GM12878 (cell line): ENCODE measurements around the gene OCA2. TPM values are rescaled to one million over a fixed set of nuclear protein-coding genes. Genes with fewer than 3 reads are reported as not detected.

Experiments used
- ATAC-seq: fragments of 200-7000 bp; cut with Tn5 transposase; 3 replicates; pipeline ENCODE4 v1.9.1; 2020; ENCODE audit warnings: mild to moderate bottlenecking, moderate library complexity
- BruUV-seq: library from RNA; stranded (reverse); fragments of 400-500 nt; replicated peaks from 2 replicates; lab custom pipeline; 2021; lab: Mats Ljungman, UMichigan
- CTCF ChIA-PET: fragments of 300-600 bp; sonication (Branson Sonifier 250); formaldehyde crosslinking; extraction: SDS; loops from one replicate; lab custom pipeline; 2021; ENCODE audit warnings: inconsistent platforms; lab: Yijun Ruan, JAX
- POLR2A ChIA-PET: fragments of 350-600 bp; formaldehyde crosslinking; extraction: SDS; loops from one replicate; lab custom pipeline; 2021; ENCODE audit warnings: inconsistent platforms; lab: Charles Lee
- RAD21 ChIA-PET: fragments of 300-600 bp; sonication (Branson Sonifier 250); formaldehyde crosslinking; loops from one replicate; lab custom pipeline; 2023; ENCODE audit warnings: antibody characterized with exemption; ENCODE audit not compliant: unreplicated experiment; lab: Charles Lee
- SMC1A ChIA-PET: fragments of 300-600 bp; sonication (Branson Sonifier 250); formaldehyde crosslinking; loops from one replicate; lab custom pipeline; 2023; ENCODE audit not compliant: unreplicated experiment, uncharacterized antibody; lab: Charles Lee
- DNase-seq: peaks from one replicate; pipeline ENCODE4 v3.0.0-alpha.2; 2011; ENCODE audit warnings: low read depth, low spot score
- FAIRE-seq: peaks from 3 replicates; lab custom pipeline; 2011; peaks lifted over from hg19 to GRCh38; lab: Jason Lieb, UNC
- H2AFZ ChIP-seq: 2 replicates; pipeline ENCODE4 v1.6.0; 2011; ENCODE audit warnings: low read depth, low read length, control low read depth; ENCODE audit not compliant: control insufficient read depth
- H3K27ac ChIP-seq: 2 replicates; pipeline ENCODE4 v1.5.1; 2011; ENCODE audit warnings: control low read depth; ENCODE audit not compliant: control insufficient read depth, insufficient read depth
- H3K27me3 ChIP-seq, 2 experiments: replicated peaks in 1 of 2; 2 replicates each; pipeline versions ENCODE4 v1.6.0 to v1.6.1; 2011; ENCODE audit warnings: low read length in 1 of 2; ENCODE audit not compliant: control insufficient read depth in 2 of 2, insufficient read depth in 2 of 2
- H3K36me3 ChIP-seq, 2 experiments: 2 replicates each; pipeline ENCODE4 v1.5.1; 2011; ENCODE audit warnings: low read length in 1 of 2; ENCODE audit not compliant: control insufficient read depth in 2 of 2, insufficient read depth in 2 of 2
- H3K4me1 ChIP-seq: 2 replicates; pipeline ENCODE4 v1.6.1; 2011; ENCODE audit warnings: mild to moderate bottlenecking, low read length, moderate library complexity, mixed read lengths; ENCODE audit not compliant: control insufficient read depth, insufficient read depth
- H3K4me2 ChIP-seq: 2 replicates; pipeline ENCODE4 v1.6.0; 2011; ENCODE audit warnings: control low read depth; ENCODE audit not compliant: control insufficient read depth, insufficient read depth
- H3K4me3 ChIP-seq: fragments of 200-600 bp; sonication (generic); 2 replicates; pipeline ENCODE4 v1.5.1; 2016
- H3K79me2 ChIP-seq: 2 replicates; pipeline ENCODE4 v1.6.0; 2011; ENCODE audit warnings: low read length; ENCODE audit not compliant: control insufficient read depth, insufficient read depth
- H3K9ac ChIP-seq: 2 replicates; pipeline ENCODE4 v1.8.0; 2011; ENCODE audit warnings: low read length, control low read depth, mixed read lengths; ENCODE audit not compliant: control insufficient read depth, insufficient read depth
- H3K9me3 ChIP-seq: replicated peaks from 3 replicates; pipeline ENCODE4 v1.5.1; 2011; ENCODE audit warnings: mild to moderate bottlenecking, low read length; ENCODE audit not compliant: control insufficient read depth, insufficient read depth
- H4K20me1 ChIP-seq: 2 replicates; pipeline ENCODE4 v1.6.0; 2011; ENCODE audit not compliant: control insufficient read depth, insufficient read depth
- ATF2 ChIP-seq: IDR thresholded peaks from 2 replicates; pipeline ENCODE4 v1.6.1; 2012; ENCODE audit warnings: low read length, inconsistent platforms
- BCL3 ChIP-seq: IDR thresholded peaks from 2 replicates; pipeline ENCODE4 v1.6.1; 2011; ENCODE audit warnings: borderline replicate concordance, low read depth, mild to moderate bottlenecking, moderate library complexity, low read length; ENCODE audit not compliant: insufficient read depth, poor library complexity, severe bottlenecking
- BCLAF1 ChIP-seq: fragments of 450-650 bp; IDR thresholded peaks from 2 replicates; pipeline ENCODE4 v1.6.1; 2017; ENCODE audit warnings: antibody characterized with exemption, mild to moderate bottlenecking, moderate library complexity
- CBX5 ChIP-seq: sonication (generic); IDR thresholded peaks from 2 replicates; pipeline ENCODE4 v1.6.1; 2016; ENCODE audit warnings: low read depth, moderate library complexity, mild to moderate bottlenecking, inconsistent platforms
- CREM ChIP-seq: IDR thresholded peaks from 2 replicates; pipeline ENCODE4 v1.6.1; 2014; ENCODE audit warnings: antibody characterized with exemption, low read depth
- EED ChIP-seq: sonication (generic); IDR thresholded peaks from 2 replicates; pipeline ENCODE4 v1.6.1; 2016; ENCODE audit warnings: antibody characterized with exemption, low read depth
- HCFC1 ChIP-seq: fragments of 150-350 bp; IDR thresholded peaks from 2 replicates; pipeline ENCODE4 v1.6.1; 2014; ENCODE audit warnings: low read length
- KLF5 ChIP-seq: fragments of 450-650 bp; IDR thresholded peaks from 2 replicates; pipeline ENCODE4 v1.6.1; 2014; ENCODE audit warnings: mild to moderate bottlenecking; ENCODE audit not compliant: partially characterized antibody
- NFYA ChIP-seq: IDR thresholded peaks from 2 replicates; pipeline ENCODE4 v1.6.1; 2011; ENCODE audit warnings: low read depth, mild to moderate bottlenecking, low read length, improper control_type of control experiment, borderline replicate concordance
- NKRF ChIP-seq: fragments of 450-650 bp; conservative IDR thresholded peaks from 2 replicates; pipeline ENCODE4 v1.6.1; 2017; ENCODE audit warnings: mild to moderate bottlenecking, moderate library complexity
- PAX5 ChIP-seq: IDR thresholded peaks from 2 replicates; pipeline ENCODE4 v1.6.1; 2011; ENCODE audit warnings: low read depth, low read length, borderline replicate concordance
- POLR2AphosphoS5 ChIP-seq: IDR thresholded peaks from 2 replicates; pipeline ENCODE4 v1.6.1; 2011; ENCODE audit warnings: mild to moderate bottlenecking, low read length, inconsistent platforms
- POU2F2 ChIP-seq: IDR thresholded peaks from 3 replicates; pipeline ENCODE4 v1.6.1; 2011; ENCODE audit warnings: low read depth, mild to moderate bottlenecking, low read length, borderline replicate concordance
- SMC3 ChIP-seq: IDR thresholded peaks from 2 replicates; pipeline ENCODE4 v1.6.1; 2011; ENCODE audit warnings: low read length, improper control_type of control experiment, borderline replicate concordance
- SPI1 ChIP-seq: IDR thresholded peaks from 2 replicates; pipeline ENCODE4 v1.6.1; 2011; ENCODE audit warnings: low read depth, mild to moderate bottlenecking, low read length, moderate library complexity, borderline replicate concordance; ENCODE audit not compliant: insufficient read depth
- SREBF1 ChIP-seq: IDR thresholded peaks from 2 replicates; pipeline ENCODE4 v1.6.1; 2012; ENCODE audit warnings: mild to moderate bottlenecking, low read length
- ZNF384 ChIP-seq: IDR thresholded peaks from 2 replicates; pipeline ENCODE4 v1.6.1; 2012; ENCODE audit warnings: low read depth, mild to moderate bottlenecking, low read length, improper control_type of control experiment, borderline replicate concordance
- WGBS: methylation state at CpG from one replicate; pipeline ENCODE4 v1.1.6; 2016; ENCODE audit warnings: low lambda C conversion rate; ENCODE audit not compliant: insufficient replicate concordance, insufficient coverage; ENCODE audit errors: missing lambda C conversion rate; 5-methylcytosine and 5-hydroxymethylcytosine counted together
- in situ Hi-C: fragments of 300-500 bp; cut with MboI; formaldehyde crosslinking; loops from 9 replicates; pipeline ENCODE4 v1.14.3; 2018; ENCODE audit warnings: mixed read lengths
- intact Hi-C: fragments of 100-400 bp; cut with micrococcal nuclease; formaldehyde crosslinking; loops from one replicate; pipeline ENCODE4 v1.14.2; 2022; ENCODE audit not compliant: unreplicated experiment
- polyA plus RNA-seq, 11 experiments: library from polyadenylated mRNA; depleted of rRNA in 4 of 11; unstranded in 6 of 11; stranded (reverse) in 5 of 11; fragments of >200 nt; fragmentation: Nextera tagmentation in 4 of 11; fragmentation: Illumina TruSeq in 1 of 11; extraction: Ambion mirVana in 4 of 11; extraction: Trizol in 1 of 11; gene quantifications; 1 replicate in 1 of 11; 2 replicates in 10 of 11; pipeline versions ENCODE4 v1.2.1 to v1.2.3, GENCODE V29; 2011 to 2016; ENCODE audit warnings: inconsistent platforms in 2 of 11, missing spikeins in 2 of 11, low read depth in 1 of 11
- total RNA-seq, 4 experiments: library from RNA; depleted of rRNA in 3 of 4; stranded (reverse); fragments of >200 nt in 3 of 4; fragmentation: Illumina TruSeq in 1 of 4; extraction: Trizol in 1 of 4; gene quantifications; 2 replicates each; pipeline versions ENCODE4 v1.2.1 to v1.2.3, GENCODE V29; 2013 to 2021

OCA2 gene
- total and polyA plus RNA-seq, 10 of the 15 experiments (the other 5 are each of a cell fraction or from before 2014, with no cell fraction given): 0.04 to 1.8 TPM; not detected in 8

- TF ChIP-seq SPI1 (no peak), NFYA (no peak)
Measured at GRCh38 chr15:27752691-27753090, 346.4 kb downstream of the OCA2 start (continued).

GRCh38 chr15:27747997-27748396 lies 351.1 kb downstream of the OCA2 start:
- Histone ChIP-seq H3K9ac (no peak overlapping the region), H2AFZ (no peak overlapping the region), H3K4me2 (no peak overlapping the region), H3K4me1 (no peaks in the 10 kb centered on the region), H3K27me3 (no peaks in the 10 kb centered on the region), H3K79me2 (no peaks in the 10 kb centered on the region), H3K36me3 (no peaks in the 10 kb centered on the region), H3K4me3 (no peak overlapping the region), H4K20me1 (no peaks in the 10 kb centered on the region), H3K9me3 (no peaks in the 10 kb centered on the region; the same call in 2 of the 3 replicates), H3K27ac (no peak overlapping the region)
- ChIA-PET CTCF (no interaction called here), RAD21 (no interaction called here), POLR2A (no interaction called here), SMC1A (no interaction called here)
- BruUV-seq: no TSS peak
- in situ Hi-C loops (no loop called here), intact Hi-C loops (no loop called here)
- no peak for ATAC-seq
- no peak for FAIRE-seq
- DNase-seq: no peak
- WGBS: 21% methylated on average over 2 of the region's 2 CpGs
- TF ChIP-seq POLR2AphosphoS5 (no peak), PAX5 (no peak), EED (no peak), NKRF (no peak), SREBF1 (no peak), BCL3 (no peak), ATF2 (no peak), POU2F2 (no peak), ZNF384 (no peak), CBX5 (no peak), SMC3 (no peak), BCLAF1 (no peak), CREM (no peak), HCFC1 (no peak), KLF5 (no peak)
